ENCODE results near the gene RHBDD1.

Gene RHBDD1

DNA sequence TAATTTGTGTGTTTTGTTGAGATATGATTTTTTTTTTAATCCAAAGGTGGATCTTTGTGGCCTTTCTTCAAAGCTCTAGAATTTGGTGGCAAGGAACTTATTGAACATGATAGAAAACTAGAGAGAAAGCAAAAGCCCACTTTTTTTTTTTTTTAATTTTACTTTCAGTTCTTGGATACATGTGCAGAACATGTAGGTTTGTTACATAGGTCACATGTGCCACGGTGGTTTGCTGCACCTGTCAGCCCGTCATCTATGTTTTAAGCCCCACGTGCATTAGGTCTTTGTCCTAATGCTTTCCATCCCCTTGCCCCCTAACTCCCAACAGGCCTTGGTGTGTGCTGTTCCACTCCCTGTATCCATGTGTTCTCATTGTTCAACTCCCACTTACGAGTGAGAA, 135.9 kb downstream of the RHBDD1 start:
- peak overlapping the region; percentile 56 for H3K9ac ChIP-seq (ENCODE audit: low read length)

DNA sequence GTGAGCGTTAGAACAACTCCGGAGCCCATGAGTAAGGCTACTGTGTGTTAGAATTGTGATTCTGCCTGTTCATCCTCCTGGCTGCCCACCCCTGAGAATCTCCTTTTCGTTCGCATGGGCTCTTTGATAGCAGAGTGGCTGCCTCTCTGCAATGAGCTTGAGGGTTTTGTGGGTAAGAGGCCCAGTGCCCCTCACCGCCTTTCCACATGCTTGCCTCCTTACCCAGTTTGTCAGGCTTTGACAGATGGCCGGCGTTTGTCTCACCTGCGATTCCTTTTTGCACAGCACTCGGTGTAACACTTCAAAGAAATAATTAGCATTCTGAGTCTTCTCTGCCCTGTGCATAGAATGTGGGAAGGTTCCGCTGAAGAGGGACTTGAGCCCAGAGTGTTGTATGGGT, 138.0 kb downstream of the RHBDD1 start:
- H3K4me3 ChIP-seq (ENCODE audit: low read depth, low read length, poor library complexity, severe bottlenecking): peak overlapping the region; percentile 28
- H3F3A ChIP-seq (ENCODE audit: insufficient read depth, low read length): peaks cover 12% of the 10 kb centered on the region
- peaks cover 83% of the 10 kb centered on the region for H3K4me1 ChIP-seq (ENCODE audit: insufficient read depth, low read length, severe bottlenecking)
- H3K4me2 ChIP-seq (ENCODE audit: low read length): peak overlapping the region; percentile 48
- peak overlapping the region; percentile 53 for H3K9ac ChIP-seq (ENCODE audit: low read length)
- H3K9me2 ChIP-seq (ENCODE audit: low read depth, low read length): no peaks in the 10 kb centered on the region
- no peaks in the 10 kb centered on the region for H3K27me3 ChIP-seq (ENCODE audit: insufficient read depth, low read length)
- TF ChIP-seq, protein P1, sequence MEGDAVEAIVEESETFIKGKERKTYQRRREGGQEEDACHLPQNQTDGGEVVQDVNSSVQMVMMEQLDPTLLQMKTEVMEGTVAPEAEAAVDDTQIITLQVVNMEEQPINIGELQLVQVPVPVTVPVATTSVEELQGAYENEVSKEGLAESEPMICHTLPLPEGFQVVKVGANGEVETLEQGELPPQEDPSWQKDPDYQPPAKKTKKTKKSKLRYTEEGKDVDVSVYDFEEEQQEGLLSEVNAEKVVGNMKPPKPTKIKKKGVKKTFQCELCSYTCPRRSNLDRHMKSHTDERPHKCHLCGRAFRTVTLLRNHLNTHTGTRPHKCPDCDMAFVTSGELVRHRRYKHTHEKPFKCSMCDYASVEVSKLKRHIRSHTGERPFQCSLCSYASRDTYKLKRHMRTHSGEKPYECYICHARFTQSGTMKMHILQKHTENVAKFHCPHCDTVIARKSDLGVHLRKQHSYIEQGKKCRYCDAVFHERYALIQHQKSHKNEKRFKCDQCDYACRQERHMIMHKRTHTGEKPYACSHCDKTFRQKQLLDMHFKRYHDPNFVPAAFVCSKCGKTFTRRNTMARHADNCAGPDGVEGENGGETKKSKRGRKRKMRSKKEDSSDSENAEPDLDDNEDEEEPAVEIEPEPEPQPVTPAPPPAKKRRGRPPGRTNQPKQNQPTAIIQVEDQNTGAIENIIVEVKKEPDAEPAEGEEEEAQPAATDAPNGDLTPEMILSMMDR (IDR thresholded peaks at IDR 0.05; ENCODE audit: low read length): no peak
- no peak for TF ChIP-seq EZH2 (IDR thresholded peaks at IDR 0.05; ENCODE audit: borderline replicate concordance, low read length)
- H3K79me2 ChIP-seq (ENCODE audit: insufficient read depth, low read length): no peaks in the 10 kb centered on the region
- peaks cover 4% of the 10 kb centered on the region; the same call in 1 of the 2 replicates for H3K36me3 ChIP-seq (ENCODE audit: insufficient read depth, low read length)
- no peaks in the 10 kb centered on the region for H4K20me1 ChIP-seq (ENCODE audit: insufficient read depth, low read length)
- H3K27ac ChIP-seq (ENCODE audit: low read depth, low read length, poor library complexity, severe bottlenecking): peak overlapping the region; percentile 98
- H3K9me3 ChIP-seq (ENCODE audit: low read length): no peaks in the 10 kb centered on the region
- H2AFZ ChIP-seq (ENCODE audit: low read length): no peak overlapping the region

More for the DNA sequence above, 135.9 kb downstream of the RHBDD1 start:
- no peaks in the 10 kb centered on the region for H3K79me2 ChIP-seq (ENCODE audit: insufficient read depth, low read length)
- H4K20me1 ChIP-seq (ENCODE audit: insufficient read depth, low read length): no peaks in the 10 kb centered on the region
- TF ChIP-seq EZH2 (IDR thresholded peaks at IDR 0.05; ENCODE audit: borderline replicate concordance, low read length): no peak
- TF ChIP-seq, protein P1 (IDR thresholded peaks at IDR 0.05; ENCODE audit: low read length): no peak
- H3K36me3 ChIP-seq (ENCODE audit: insufficient read depth, low read length): peaks cover 6% of the 10 kb centered on the region
- no peaks in the 10 kb centered on the region for H3K27me3 ChIP-seq (ENCODE audit: insufficient read depth, low read length)
- no peaks in the 10 kb centered on the region for H3K9me3 ChIP-seq (ENCODE audit: low read length)
- no peaks in the 10 kb centered on the region for H3K9me2 ChIP-seq (ENCODE audit: low read depth, low read length)
- H3F3A ChIP-seq (ENCODE audit: insufficient read depth, low read length): peaks cover 12% of the 10 kb centered on the region
- peaks cover 67% of the 10 kb centered on the region for H3K4me1 ChIP-seq (ENCODE audit: insufficient read depth, low read length, severe bottlenecking)
- peak overlapping the region; percentile 33 for H3K4me3 ChIP-seq (ENCODE audit: low read depth, low read length, poor library complexity, severe bottlenecking)
- peak overlapping the region; percentile 98 for H3K27ac ChIP-seq (ENCODE audit: low read depth, low read length, poor library complexity, severe bottlenecking)
- peak overlapping the region; percentile 54 for H3K4me2 ChIP-seq (ENCODE audit: low read length)
- no peak overlapping the region for H2AFZ ChIP-seq (ENCODE audit: low read length)

- Histone ChIP-seq H3K9ac (ENCODE audit: low read length) (no peak overlapping the region), H3K79me2 (ENCODE audit: insufficient read depth, low read length) (no peaks in the 10 kb centered on the region), H2AFZ (ENCODE audit: low read length) (no peak overlapping the region), H3K4me1 (ENCODE audit: insufficient read depth, low read length, severe bottlenecking) (peaks cover 64% of the 10 kb centered on the region), H3K36me3 (ENCODE audit: insufficient read depth, low read length) (peaks cover 4% of the 10 kb centered on the region; the same call in 1 of the 2 replicates), H3K4me2 (ENCODE audit: low read length) (no peak overlapping the region), H3K4me3 (ENCODE audit: low read depth, low read length, poor library complexity, severe bottlenecking) (no peak overlapping the region), H4K20me1 (ENCODE audit: insufficient read depth, low read length) (no peaks in the 10 kb centered on the region), H3K9me3 (ENCODE audit: low read length) (no peaks in the 10 kb centered on the region), H3K27ac (ENCODE audit: low read depth, low read length, poor library complexity, severe bottlenecking) (peak overlapping the region; percentile 95), H3K9me2 (ENCODE audit: low read depth, low read length) (no peaks in the 10 kb centered on the region), H3F3A (ENCODE audit: insufficient read depth, low read length) (no peaks in the 10 kb centered on the region), H3K27me3 (ENCODE audit: insufficient read depth, low read length) (no peaks in the 10 kb centered on the region)
- TF ChIP-seq, protein P1 (IDR thresholded peaks at IDR 0.05; ENCODE audit: low read length): no peak
- no peak for TF ChIP-seq EZH2 (IDR thresholded peaks at IDR 0.05; ENCODE audit: borderline replicate concordance, low read length)
These were observed 141.9 kb downstream of the RHBDD1 start for GRCh38 chr2:226977775-226978190.
